HepG2 (cell line): ENCODE results near the gene POC1A. TPM values are rescaled to one million over a fixed set of nuclear protein-coding genes. Genes with fewer than 3 reads are reported as not detected.

Experiments
- CREB1 ChIP-seq, 2 experiments: fragments of 450-650 bp in 1 of 2; IDR thresholded peaks; 2 replicates each; pipeline ENCODE4 v1.6.1; 2016 to 2017; ENCODE audit warnings: control low read depth in 1 of 2, mild to moderate bottlenecking in 1 of 2, missing compliant biosample characterization in 1 of 2, missing genetic modification characterization in 1 of 2
- FOXO1 ChIP-seq: sonication (generic); formaldehyde crosslinking; IDR thresholded peaks from 2 replicates; pipeline ENCODE4 v1.4.0; 2020; ENCODE audit warnings: missing genetic modification reagents
- GABPB1 ChIP-seq: IDR thresholded peaks from 2 replicates; pipeline ENCODE4 v1.6.1; 2016; ENCODE audit warnings: mild to moderate bottlenecking, missing genetic modification reagents, moderate library complexity, missing compliant biosample characterization
- HNRNPL ChIP-seq: fragments of 200-400 bp; formaldehyde crosslinking; IDR thresholded peaks from 2 replicates; pipeline ENCODE4 v1.6.1; 2017; ENCODE audit warnings: mild to moderate bottlenecking, low read depth, low read length
- HOXD1 ChIP-seq: sonication (generic); formaldehyde crosslinking; IDR thresholded peaks from 2 replicates; pipeline ENCODE4 v1.5.0; 2020; ENCODE audit warnings: missing genetic modification reagents
- MAF1 ChIP-seq: sonication (generic); formaldehyde crosslinking; IDR thresholded peaks from 2 replicates; pipeline ENCODE4 v1.5.0; 2020; ENCODE audit warnings: missing genetic modification reagents, borderline replicate concordance
- MIXL1 ChIP-seq: IDR thresholded peaks from 2 replicates; pipeline ENCODE4 v1.6.1; 2016
- MXD4 ChIP-seq: IDR thresholded peaks from 2 replicates; pipeline ENCODE4 v1.6.1; 2016; ENCODE audit warnings: mild to moderate bottlenecking, missing biosample characterization, missing genetic modification reagents
- PHF5A ChIP-seq: IDR thresholded peaks from one replicate; pipeline ENCODE4 v1.6.1; 2018; ENCODE audit warnings: low read depth, missing genetic modification reagents; ENCODE audit not compliant: unreplicated experiment
- RARA ChIP-seq: IDR thresholded peaks from 2 replicates; pipeline ENCODE4 v1.6.1; 2016; ENCODE audit warnings: missing genetic modification reagents, missing compliant biosample characterization
- RFX1 ChIP-seq: fragments of 450-650 bp; IDR thresholded peaks from 2 replicates; pipeline ENCODE4 v1.6.1; 2017
- SMARCE1 ChIP-seq: fragments of 450-650 bp; IDR thresholded peaks from 2 replicates; pipeline ENCODE4 v1.6.1; 2017; ENCODE audit warnings: borderline replicate concordance
- SNAI1 ChIP-seq: sonication (generic); formaldehyde crosslinking; IDR thresholded peaks from 2 replicates; pipeline ENCODE4 v1.5.0; 2020; ENCODE audit warnings: mild to moderate bottlenecking, missing genetic modification reagents, borderline replicate concordance
- TCF12 ChIP-seq, 2 experiments: fragments of 450-650 bp in 1 of 2; sonication (generic) in 1 of 2; formaldehyde crosslinking in 1 of 2; IDR thresholded peaks; 2 replicates each; pipeline versions ENCODE4 v1.6.1 to v1.8.0; 2017 to 2022; ENCODE audit warnings: antibody characterized with exemption in 1 of 2, mild to moderate bottlenecking in 1 of 2, missing genetic modification reagents in 1 of 2, moderate library complexity in 1 of 2
- YY1 ChIP-seq: IDR thresholded peaks from 2 replicates; pipeline ENCODE4 v1.6.1; 2011; ENCODE audit warnings: low read length, low read depth, moderate library complexity, mild to moderate bottlenecking; ENCODE audit not compliant: insufficient read depth, insufficient replicate concordance
- ZBTB1 ChIP-seq: sonication (generic); formaldehyde crosslinking; IDR thresholded peaks from 2 replicates; pipeline ENCODE4 v1.4.0; 2020; ENCODE audit warnings: missing genetic modification reagents, borderline replicate concordance
- ZBTB7A ChIP-seq: sonication (generic); formaldehyde crosslinking; IDR thresholded peaks from 2 replicates; pipeline ENCODE4 v1.8.0; 2022; ENCODE audit warnings: mild to moderate bottlenecking, missing genetic modification reagents
- ZEB1 ChIP-seq: IDR thresholded peaks from 2 replicates; pipeline ENCODE4 v1.6.1; 2012; ENCODE audit warnings: mild to moderate bottlenecking, low read depth, inconsistent platforms; ENCODE audit not compliant: insufficient replicate concordance
- ZFP90 ChIP-seq: sonication (generic); formaldehyde crosslinking; IDR thresholded peaks from 2 replicates; pipeline ENCODE4 v1.8.0; 2022; ENCODE audit warnings: missing genetic modification reagents, mild to moderate bottlenecking, inconsistent platforms, borderline replicate concordance
- ZNF224 ChIP-seq: sonication (generic); formaldehyde crosslinking; IDR thresholded peaks from 2 replicates; pipeline ENCODE4 v1.5.0; 2020; ENCODE audit warnings: mild to moderate bottlenecking, missing genetic modification reagents
- ZNF451 ChIP-seq: sonication (generic); formaldehyde crosslinking; IDR thresholded peaks from 2 replicates; pipeline ENCODE4 v1.5.0; 2020; ENCODE audit warnings: mild to moderate bottlenecking, missing genetic modification reagents
- ZNF772 ChIP-seq: sonication (generic); formaldehyde crosslinking; IDR thresholded peaks from 2 replicates; pipeline ENCODE4 v1.5.0; 2020; ENCODE audit warnings: mild to moderate bottlenecking, missing genetic modification reagents
- polyA plus RNA-seq, 8 experiments: library from polyadenylated mRNA; depleted of rRNA in 3 of 8; stranded (reverse) in 7 of 8; unstranded in 1 of 8; fragments of >200 nt; fragmentation: Illumina TruSeq in 4 of 8; extraction: Trizol in 4 of 8; gene quantifications; 2 replicates each; pipeline versions ENCODE4 v1.2.1 to v1.2.3, GENCODE V29; 2011 to 2016; ENCODE audit warnings: low read depth in 4 of 8, missing spikeins in 1 of 8, mixed read lengths in 1 of 8; ENCODE audit not compliant: insufficient read depth in 1 of 8
- total RNA-seq, 5 experiments: library from RNA; depleted of rRNA; stranded (reverse); fragments of >200 nt; fragmentation: Illumina TruSeq; extraction: Trizol; gene quantifications; 2 replicates each; pipeline ENCODE4 v1.2.3, GENCODE V29; 2016; ENCODE audit warnings: low read depth in 1 of 5
- TF ChIP-seq, protein P1 (sequence below): sonication (generic); formaldehyde crosslinking; IDR thresholded peaks from 2 replicates; pipeline ENCODE4 v1.4.0; 2020; ENCODE audit warnings: mild to moderate bottlenecking, missing genetic modification reagents
- TF ChIP-seq, protein P2 (sequence below): sonication (generic); formaldehyde crosslinking; IDR thresholded peaks from 2 replicates; pipeline ENCODE4 v1.5.1; 2020; ENCODE audit warnings: mild to moderate bottlenecking, moderate library complexity, missing genetic modification reagents
- TF ChIP-seq, protein P3 (sequence below): sonication (generic); formaldehyde crosslinking; IDR thresholded peaks from 2 replicates; pipeline ENCODE4 v1.5.0; 2020; ENCODE audit warnings: missing genetic modification reagents
- TF ChIP-seq, protein P4 (sequence below): sonication (generic); IDR thresholded peaks from 2 replicates; pipeline ENCODE4 v1.6.1; 2016; ENCODE audit warnings: low read depth, borderline replicate concordance

POC1A gene
- total and polyA plus RNA-seq, 2 of the 13 experiments (the other 11 are each of a cell fraction or from before 2014, with no cell fraction given) = 14.6 to 20.0 TPM

DNA sequence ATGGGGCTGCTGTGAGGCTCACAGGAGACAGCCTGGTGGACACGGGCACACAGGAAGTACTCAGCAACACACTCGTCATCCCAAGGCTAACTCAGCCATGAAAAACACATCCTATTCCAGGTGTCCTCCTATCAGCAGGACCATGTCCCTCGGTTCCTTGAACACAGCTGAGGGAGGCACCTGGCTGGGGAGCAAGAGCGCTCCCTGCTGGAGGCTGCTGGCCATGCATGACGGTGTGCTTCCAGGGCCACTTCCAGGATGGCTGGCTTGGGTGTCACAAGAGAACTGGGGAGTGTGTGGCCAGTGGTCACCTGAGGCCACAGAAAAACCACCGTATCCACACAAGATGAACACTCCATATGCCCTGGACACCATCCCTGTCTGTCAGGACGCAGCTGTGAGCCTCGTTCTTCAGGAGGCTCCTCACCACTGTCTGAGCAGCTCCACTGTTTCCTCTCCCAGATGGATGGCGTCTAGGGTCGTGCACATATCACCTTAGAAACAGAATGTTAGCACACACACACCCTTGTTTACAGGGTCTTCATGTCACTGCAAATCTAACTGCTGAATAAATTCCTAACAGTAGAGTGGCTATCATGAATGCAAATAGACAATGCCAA is 31.0 kb downstream of the POC1A start (continued):
- TF ChIP-seq RARA (CRISPR knock-in tag) = no peak
- TF ChIP-seq RFX1 = no peak
- no peak for TF ChIP-seq GABPB1 (CRISPR knock-in tag)
- no peak for TF ChIP-seq MAF1 (CRISPR knock-in tag)
- TF ChIP-seq HNRNPL = no peak
- peak; percentile 47; the same call in 1 of the 2 replicates for TF ChIP-seq ZBTB7A (CRISPR knock-in tag)
- TF ChIP-seq TCF12 (IDR thresholded peaks at IDR 0.05) = no peak
- TF ChIP-seq TCF12 (CRISPR knock-in tag; IDR thresholded peaks at IDR 0.05) = no peak
- TF ChIP-seq MXD4 (CRISPR knock-in tag) = 0 out of 2 replicates have a peak, but pooled peaks have one; percentile 36
- TF ChIP-seq, protein P1, sequence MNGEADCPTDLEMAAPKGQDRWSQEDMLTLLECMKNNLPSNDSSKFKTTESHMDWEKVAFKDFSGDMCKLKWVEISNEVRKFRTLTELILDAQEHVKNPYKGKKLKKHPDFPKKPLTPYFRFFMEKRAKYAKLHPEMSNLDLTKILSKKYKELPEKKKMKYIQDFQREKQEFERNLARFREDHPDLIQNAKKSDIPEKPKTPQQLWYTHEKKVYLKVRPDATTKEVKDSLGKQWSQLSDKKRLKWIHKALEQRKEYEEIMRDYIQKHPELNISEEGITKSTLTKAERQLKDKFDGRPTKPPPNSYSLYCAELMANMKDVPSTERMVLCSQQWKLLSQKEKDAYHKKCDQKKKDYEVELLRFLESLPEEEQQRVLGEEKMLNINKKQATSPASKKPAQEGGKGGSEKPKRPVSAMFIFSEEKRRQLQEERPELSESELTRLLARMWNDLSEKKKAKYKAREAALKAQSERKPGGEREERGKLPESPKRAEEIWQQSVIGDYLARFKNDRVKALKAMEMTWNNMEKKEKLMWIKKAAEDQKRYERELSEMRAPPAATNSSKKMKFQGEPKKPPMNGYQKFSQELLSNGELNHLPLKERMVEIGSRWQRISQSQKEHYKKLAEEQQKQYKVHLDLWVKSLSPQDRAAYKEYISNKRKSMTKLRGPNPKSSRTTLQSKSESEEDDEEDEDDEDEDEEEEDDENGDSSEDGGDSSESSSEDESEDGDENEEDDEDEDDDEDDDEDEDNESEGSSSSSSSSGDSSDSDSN (CRISPR knock-in tag) = no peak
- no peak for TF ChIP-seq CREB1 (IDR thresholded peaks at IDR 0.05)
- no peak for TF ChIP-seq CREB1 (CRISPR knock-in tag; IDR thresholded peaks at IDR 0.05)
- TF ChIP-seq SNAI1 (CRISPR knock-in tag) = no peak
- TF ChIP-seq, protein P2, sequence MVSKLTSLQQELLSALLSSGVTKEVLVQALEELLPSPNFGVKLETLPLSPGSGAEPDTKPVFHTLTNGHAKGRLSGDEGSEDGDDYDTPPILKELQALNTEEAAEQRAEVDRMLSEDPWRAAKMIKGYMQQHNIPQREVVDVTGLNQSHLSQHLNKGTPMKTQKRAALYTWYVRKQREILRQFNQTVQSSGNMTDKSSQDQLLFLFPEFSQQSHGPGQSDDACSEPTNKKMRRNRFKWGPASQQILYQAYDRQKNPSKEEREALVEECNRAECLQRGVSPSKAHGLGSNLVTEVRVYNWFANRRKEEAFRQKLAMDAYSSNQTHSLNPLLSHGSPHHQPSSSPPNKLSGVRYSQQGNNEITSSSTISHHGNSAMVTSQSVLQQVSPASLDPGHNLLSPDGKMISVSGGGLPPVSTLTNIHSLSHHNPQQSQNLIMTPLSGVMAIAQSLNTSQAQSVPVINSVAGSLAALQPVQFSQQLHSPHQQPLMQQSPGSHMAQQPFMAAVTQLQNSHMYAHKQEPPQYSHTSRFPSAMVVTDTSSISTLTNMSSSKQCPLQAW (CRISPR knock-in tag) = no peak
- TF ChIP-seq ZEB1 = no peak
- TF ChIP-seq ZNF224 (CRISPR knock-in tag) = no peak
- TF ChIP-seq ZNF451 = no peak
- no peak for TF ChIP-seq ZFP90
- no peak for TF ChIP-seq HOXD1 (CRISPR knock-in tag)
- 0 out of 2 replicates have a peak, but pooled peaks have one; percentile 35 for TF ChIP-seq MIXL1
- TF ChIP-seq, protein P3, sequence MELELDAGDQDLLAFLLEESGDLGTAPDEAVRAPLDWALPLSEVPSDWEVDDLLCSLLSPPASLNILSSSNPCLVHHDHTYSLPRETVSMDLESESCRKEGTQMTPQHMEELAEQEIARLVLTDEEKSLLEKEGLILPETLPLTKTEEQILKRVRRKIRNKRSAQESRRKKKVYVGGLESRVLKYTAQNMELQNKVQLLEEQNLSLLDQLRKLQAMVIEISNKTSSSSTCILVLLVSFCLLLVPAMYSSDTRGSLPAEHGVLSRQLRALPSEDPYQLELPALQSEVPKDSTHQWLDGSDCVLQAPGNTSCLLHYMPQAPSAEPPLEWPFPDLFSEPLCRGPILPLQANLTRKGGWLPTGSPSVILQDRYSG = no peak
- TF ChIP-seq, protein P4, sequence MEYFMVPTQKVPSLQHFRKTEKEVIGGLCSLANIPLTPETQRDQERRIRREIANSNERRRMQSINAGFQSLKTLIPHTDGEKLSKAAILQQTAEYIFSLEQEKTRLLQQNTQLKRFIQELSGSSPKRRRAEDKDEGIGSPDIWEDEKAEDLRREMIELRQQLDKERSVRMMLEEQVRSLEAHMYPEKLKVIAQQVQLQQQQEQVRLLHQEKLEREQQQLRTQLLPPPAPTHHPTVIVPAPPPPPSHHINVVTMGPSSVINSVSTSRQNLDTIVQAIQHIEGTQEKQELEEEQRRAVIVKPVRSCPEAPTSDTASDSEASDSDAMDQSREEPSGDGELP = peak; percentile 76; the same call in 1 of the 2 replicates
- 0 out of 2 replicates have a peak, but pooled peaks have one; percentile 30 for TF ChIP-seq ZNF772
- no peak for TF ChIP-seq SMARCE1
- no peak for TF ChIP-seq YY1
- TF ChIP-seq PHF5A (CRISPR knock-in tag) = no peak
- 0 out of 2 replicates have a peak, but pooled peaks have one; percentile 19 for TF ChIP-seq FOXO1 (CRISPR knock-in tag)
- no peak for TF ChIP-seq ZBTB1 (CRISPR knock-in tag)
